H1 (cell line): Measurements from ENCODE around the gene COQ7. TPM values are rescaled to one million over a fixed set of nuclear protein-coding genes. Genes with fewer than 3 reads are reported as not detected.
A peak's percentile ranks its signal among the peaks of the same experiment; 100 is the strongest.

Experiments
- CTCF ChIA-PET: fragments of 300-600 bp; sonication (Branson Sonifier 250); formaldehyde crosslinking; loops from one replicate; lab custom pipeline; 2021; ENCODE audit not compliant: partially characterized antibody; lab: Charles Lee
- POLR2A ChIA-PET: fragments of 300-600 bp; sonication (Branson Sonifier 250); formaldehyde crosslinking; loops from one replicate; lab custom pipeline; 2021; ENCODE audit warnings: inconsistent platforms; ENCODE audit not compliant: partially characterized antibody; lab: Charles Lee
- DNase-seq, 2 experiments: peaks; one replicate each; pipeline versions ENCODE4 v3.0.0 to v3.0.0-alpha.2; 2010 to 2022; ENCODE audit warnings: low spot score in 2 of 2, low read depth in 1 of 2, mixed read lengths in 1 of 2
- FAIRE-seq: peaks from 2 replicates; lab custom pipeline; 2011; peaks lifted over from hg19 to GRCh38; lab: Jason Lieb, UNC
- H2AFZ ChIP-seq: 2 replicates; pipeline ENCODE4 v1.8.1; 2012; ENCODE audit warnings: low read length, inconsistent platforms
- H2AK5ac ChIP-seq: 2 replicates; pipeline ENCODE4 v1.6.1; 2013; ENCODE audit warnings: low read depth, low read length
- H2BK120ac ChIP-seq: replicated peaks from 2 replicates; pipeline ENCODE3; 2013; ENCODE audit warnings: low read depth, low read length, inconsistent platforms
- H2BK12ac ChIP-seq: 2 replicates; pipeline ENCODE4 v1.6.1; 2013; ENCODE audit warnings: low read depth, low read length
- H2BK15ac ChIP-seq: 2 replicates; pipeline ENCODE4 v1.6.1; 2013; ENCODE audit warnings: low read length
- H2BK20ac ChIP-seq: 2 replicates; pipeline ENCODE4 v1.6.1; 2013; ENCODE audit warnings: low read length
- H2BK5ac ChIP-seq: 2 replicates; pipeline ENCODE4 v1.6.1; 2013; ENCODE audit warnings: low read depth, low read length
- H3K14ac ChIP-seq: 2 replicates; pipeline ENCODE4 v1.6.1; 2013; ENCODE audit warnings: inconsistent platforms; ENCODE audit not compliant: insufficient read length
- H3K18ac ChIP-seq: 2 replicates; pipeline ENCODE4 v1.6.1; 2013; ENCODE audit warnings: low read length; ENCODE audit errors: extremely low read depth
- H3K23ac ChIP-seq: 2 replicates; pipeline ENCODE4 v1.6.1; 2013; ENCODE audit warnings: inconsistent platforms; ENCODE audit not compliant: insufficient read length
- H3K23me2 ChIP-seq: 2 replicates; pipeline ENCODE4 v1.6.1; 2013; ENCODE audit warnings: low read depth, low read length
- H3K27ac ChIP-seq: 2 replicates; pipeline ENCODE4 v1.6.1; 2011; ENCODE audit warnings: low read depth, low read length, inconsistent platforms
- H3K27me3 ChIP-seq, 4 experiments: replicated peaks in 1 of 4; 1 replicate in 1 of 4; 2 replicates in 3 of 4; pipeline versions ENCODE4 v1.6.1 to v1.8.1; 2011 to 2013; ENCODE audit warnings: low read length in 3 of 4, mild to moderate bottlenecking in 3 of 4, inconsistent platforms in 2 of 4, mixed read lengths in 2 of 4, moderate library complexity in 1 of 4; ENCODE audit not compliant: control insufficient read depth in 3 of 4, insufficient read depth in 3 of 4; ENCODE audit errors: extremely low read depth in 1 of 4
- H3K36me3 ChIP-seq, 4 experiments: 2 replicates each; pipeline versions ENCODE4 v1.6.1 to v1.8.1; 2011 to 2013; ENCODE audit warnings: mild to moderate bottlenecking in 4 of 4, low read length in 3 of 4, moderate library complexity in 2 of 4, control low read depth in 1 of 4, inconsistent platforms in 1 of 4; ENCODE audit not compliant: insufficient read depth in 4 of 4, control insufficient read depth in 2 of 4
- H3K4ac ChIP-seq: replicated peaks from 2 replicates; pipeline ENCODE3; 2013; ENCODE audit warnings: low read length, low read depth, mixed read lengths, inconsistent platforms; ENCODE audit not compliant: insufficient read length
- H3K4me1 ChIP-seq, 4 experiments: replicated peaks in 1 of 4; 1 replicate in 1 of 4; 2 replicates in 3 of 4; pipeline versions ENCODE4 v1.6.1 to v1.8.1; 2011 to 2013; ENCODE audit warnings: low read length in 3 of 4, inconsistent platforms in 2 of 4, mixed read lengths in 1 of 4; ENCODE audit not compliant: insufficient read depth in 4 of 4, control insufficient read depth in 3 of 4
- H3K4me2 ChIP-seq, 2 experiments: 2 replicates each; pipeline versions ENCODE4 v1.6.1 to v1.8.1; 2011 to 2013; ENCODE audit warnings: low read depth in 2 of 2, low read length in 2 of 2, control low read depth in 1 of 2, inconsistent platforms in 1 of 2, mild to moderate bottlenecking in 1 of 2; ENCODE audit not compliant: insufficient read depth in 1 of 2
- H3K4me3 ChIP-seq, 4 experiments: fragments of 200-600, 300-600 bp in 1 of 4; sonication (generic), shearing (Covaris generic), sonication (Bioruptor Twin) in 1 of 4; 2 replicates each; pipeline versions ENCODE4 v1.5.1 to v1.8.1; 2011 to 2016; ENCODE audit warnings: low read length in 4 of 4, low read depth in 3 of 4, control low read depth in 2 of 4, inconsistent platforms in 2 of 4, mild to moderate bottlenecking in 2 of 4, mixed read lengths in 1 of 4, moderate library complexity in 1 of 4; ENCODE audit not compliant: insufficient read depth in 2 of 4; ENCODE audit errors: extremely low read depth in 1 of 4
- H3K56ac ChIP-seq: replicated peaks from 2 replicates; pipeline ENCODE3; 2013; ENCODE audit warnings: low read depth, mild to moderate bottlenecking, mixed read lengths, low read length, inconsistent platforms; ENCODE audit not compliant: insufficient read length
- H3K79me1 ChIP-seq: 2 replicates; pipeline ENCODE4 v1.6.1; 2013; ENCODE audit warnings: low read depth, low read length, control low read depth
- H3K79me2 ChIP-seq, 2 experiments: 2 replicates each; pipeline versions ENCODE4 v1.6.1 to v1.8.1; 2012 to 2013; ENCODE audit warnings: low read length in 2 of 2, mild to moderate bottlenecking in 2 of 2, inconsistent platforms in 1 of 2; ENCODE audit not compliant: insufficient read depth in 2 of 2, control insufficient read depth in 1 of 2
- H3K9ac ChIP-seq, 4 experiments: replicated peaks in 1 of 4; 1 replicate in 1 of 4; 2 replicates in 3 of 4; pipeline versions ENCODE4 v1.6.1 to v1.8.1; 2011 to 2013; ENCODE audit warnings: low read depth in 3 of 4, low read length in 3 of 4, control low read depth in 2 of 4, mild to moderate bottlenecking in 2 of 4, moderate library complexity in 2 of 4, inconsistent platforms in 1 of 4; ENCODE audit errors: extremely low read depth in 1 of 4
- H3K9me3 ChIP-seq, 2 experiments: 2 replicates each; pipeline versions ENCODE4 v1.6.1 to v1.8.1; 2012 to 2013; ENCODE audit warnings: mild to moderate bottlenecking in 2 of 2, moderate library complexity in 2 of 2, control low read depth in 1 of 2, inconsistent platforms in 1 of 2, low read depth in 1 of 2, low read length in 1 of 2, mixed read lengths in 1 of 2; ENCODE audit not compliant: insufficient read depth in 2 of 2
- H4K20me1 ChIP-seq, 2 experiments: replicated peaks in 1 of 2; 2 replicates each; pipeline versions ENCODE3 to v1.8.1; 2011 to 2013; ENCODE audit warnings: inconsistent platforms in 2 of 2, low read length in 2 of 2, mild to moderate bottlenecking in 1 of 2; ENCODE audit not compliant: insufficient read depth in 2 of 2, control insufficient read depth in 1 of 2
- H4K5ac ChIP-seq: 2 replicates; pipeline ENCODE4 v1.6.1; 2013; ENCODE audit warnings: low read length, low read depth, mixed read lengths, inconsistent platforms; ENCODE audit not compliant: insufficient read length
- H4K8ac ChIP-seq: 2 replicates; pipeline ENCODE4 v1.8.0; 2013; ENCODE audit warnings: mild to moderate bottlenecking, moderate library complexity, low read length, inconsistent platforms; ENCODE audit not compliant: insufficient read depth; ENCODE audit errors: extremely low read depth
- H4K91ac ChIP-seq: replicated peaks from 2 replicates; pipeline ENCODE3; 2013; ENCODE audit warnings: low read length, mixed read lengths, inconsistent platforms; ENCODE audit not compliant: insufficient read length
- ASH2L ChIP-seq: fragments of 200-600, 300-600 bp; sonication (generic); IDR thresholded peaks from one replicate; pipeline ENCODE4 v1.7.1; 2017; ENCODE audit warnings: low read length
- CTCF ChIP-seq, 3 experiments: IDR thresholded peaks; 1 replicate in 2 of 3; 2 replicates in 1 of 3; pipeline versions ENCODE4 v1.5.1 to v1.6.1; 2011; ENCODE audit warnings: low read length in 3 of 3, mild to moderate bottlenecking in 3 of 3, inconsistent platforms in 2 of 3, low read depth in 1 of 3, moderate library complexity in 1 of 3; ENCODE audit not compliant: insufficient read depth in 1 of 3; ENCODE audit errors: control extremely low read depth in 1 of 3
- EGR1 ChIP-seq: IDR thresholded peaks from 2 replicates; pipeline ENCODE4 v1.6.1; 2011; ENCODE audit warnings: low read depth, low read length, borderline replicate concordance
- GABPA ChIP-seq: IDR thresholded peaks from 2 replicates; pipeline ENCODE4 v1.6.1; 2011; ENCODE audit warnings: mild to moderate bottlenecking, low read length, moderate library complexity, borderline replicate concordance; ENCODE audit not compliant: insufficient read depth
- KDM5A ChIP-seq: fragments of 200-600 bp; IDR thresholded peaks from 2 replicates; pipeline ENCODE4 v1.7.1; 2012; ENCODE audit warnings: mild to moderate bottlenecking, low read length, inconsistent platforms, mixed read lengths
- PHF8 ChIP-seq: fragments of 200-600 bp; sonication (generic); conservative IDR thresholded peaks from 2 replicates; pipeline ENCODE4 v1.7.1; 2012; ENCODE audit warnings: low read depth, mild to moderate bottlenecking, inconsistent platforms, low read length, moderate library complexity
- SP4 ChIP-seq: IDR thresholded peaks from 2 replicates; pipeline ENCODE4 v1.6.1; 2012; ENCODE audit warnings: low read length, inconsistent platforms
- SRF ChIP-seq: IDR thresholded peaks from 2 replicates; pipeline ENCODE4 v1.6.1; 2011; ENCODE audit warnings: mild to moderate bottlenecking, low read depth, low read length, moderate library complexity
- TBP ChIP-seq: IDR thresholded peaks from 2 replicates; pipeline ENCODE4 v1.6.1; 2011; ENCODE audit warnings: low read depth, low read length, improper control_type of control experiment
- ZNF274 ChIP-seq: IDR thresholded peaks from 2 replicates; pipeline ENCODE4 v1.7.0; 2012; ENCODE audit warnings: low read length, borderline replicate concordance; ENCODE audit errors: extremely low read depth
- WGBS, 2 experiments: shearing (Covaris generic) in 1 of 2; methylation state at CpG; one replicate each; pipeline versions ENCODE4 v1.1.6 to v1.1.7; 2013 to 2015; ENCODE audit warnings: low lambda C conversion rate in 2 of 2, mixed read lengths in 2 of 2, inconsistent platforms in 1 of 2, low coverage in 1 of 2, missing lambda C conversion rate in 1 of 2; ENCODE audit not compliant: insufficient replicate concordance in 2 of 2, insufficient coverage in 1 of 2, insufficient read length in 1 of 2; ENCODE audit errors: extremely low coverage in 1 of 2, missing lambda C conversion rate in 1 of 2; 5-methylcytosine and 5-hydroxymethylcytosine counted together
- polyA plus RNA-seq, 7 experiments: library from polyadenylated mRNA; depleted of rRNA in 3 of 7; stranded (reverse) in 5 of 7; unstranded in 2 of 7; fragments of >200 nt in 5 of 7; fragments of 200-250 nt in 2 of 7; gene quantifications; 1 replicate in 5 of 7; 2 replicates in 1 of 7; 4 replicates in 1 of 7; pipeline versions ENCODE4 v1.2.1 to v1.2.3, GENCODE V29; 2011 to 2013; ENCODE audit warnings: missing spikeins in 2 of 7, mixed read lengths in 2 of 7
- total RNA-seq: library from RNA; stranded (reverse); fragmentation: NEBNext Ultra II Directional; extraction: Animal tissue kit (Norgen Biotek cat#: 25700); gene quantifications from 2 replicates; pipeline ENCODE4 v1.2.1, GENCODE V29; 2021

COQ7 gene
- total and polyA plus RNA-seq, 2 of the 8 experiments (the other 6 are each of a cell fraction or from before 2014, with no cell fraction given): 7.1 to 15.2 TPM

GRCh38 chr16:19105891-19106624 lies 38.6 kb downstream of the COQ7 start:
- Histone ChIP-seq H3K56ac (no peak overlapping the region), H2AK5ac (no peak overlapping the region), H2AFZ (no peak overlapping the region), H3K23ac (no peak overlapping the region), H3K14ac (no peak overlapping the region), H3K9me3 (no peaks in the 10 kb centered on the region), H3K4me3 (no peak overlapping the region), H4K91ac (no peak overlapping the region), H3K27me3 (no peaks in the 10 kb centered on the region), H4K20me1 (no peaks in the 10 kb centered on the region), H3K18ac (no peak overlapping the region), H3K27ac (no peak overlapping the region), H2BK12ac (no peak overlapping the region), H3K4me2 (0 out of 4 replicates have a peak overlapping the region, but pooled peaks of 1 of the 2 experiments have one; percentile 22), H3K23me2 (no peaks in the 10 kb centered on the region), H2BK120ac (no peak overlapping the region), H3K79me2 (no peaks in the 10 kb centered on the region), H4K8ac (peak overlapping the region; percentile 11; the same call in 1 of the 2 replicates), H3K4ac (no peak overlapping the region), H3K4me1 (peaks cover 0 to 3% (median 0%) of the 10 kb centered on the region in 4 experiments; a peak in 1 of 7 replicates), H3K79me1 (no peaks in the 10 kb centered on the region), H2BK15ac (no peak overlapping the region), H2BK5ac (no peak overlapping the region), H3K36me3 (no peaks in the 10 kb centered on the region), H4K5ac (no peak overlapping the region), H3K9ac (no peak overlapping the region; a peak in 1 of 7 replicates), H2BK20ac (peak overlapping the region; percentile 48; the same call in 1 of the 2 replicates)
- ChIA-PET POLR2A (interaction anchor here (1.8 kb wide), 1 partner anchor 12 kb away, joined by 5 read pairs; no protein-coding TSS in a partner anchor), CTCF (interaction anchor here (0.6 to 5.2 kb wide), 6 partner anchors 9 to 282 kb away, joined by 3 to 27 read pairs (median 3); partner anchors contain the start of gene ITPRIPL2)
- no peak for DNase-seq
- no peak for FAIRE-seq
- 64% methylated on average over 11 of the region's 11 CpGs; no CpG with 5 or more reads in 1 of the 2 experiments for WGBS, 2 experiments
- no peak for TF ChIP-seq SP4
- no peak for TF ChIP-seq KDM5A
- TF ChIP-seq CTCF (IDR thresholded peaks at IDR 0.05; ENCODE audit: control extremely low read depth in 1 of 3, insufficient read depth in 1 of 3, low read depth in 1 of 3, low read length in 3 of 3): no peak
- no peak for TF ChIP-seq TBP
- no peak for TF ChIP-seq ZNF274
- no peak for TF ChIP-seq EGR1
- TF ChIP-seq SRF: no peak
- TF ChIP-seq GABPA: no peak
- no peak for TF ChIP-seq ASH2L
- no peak for TF ChIP-seq PHF8
